GM12878 (cell line): Measurements from ENCODE around the gene ETV4.

Experiments
- STAT3 ChIP-seq: IDR thresholded peaks from 2 replicates; pipeline ENCODE4 v1.6.1; 2011; ENCODE audit warnings: low read depth, low read length, improper control_type of control experiment
- TF ChIP-seq, protein P1 (sequence below), 3 experiments: IDR thresholded peaks in 2 of 3; conservative IDR thresholded peaks in 1 of 3; 2 replicates each; pipeline ENCODE4 v1.5.1; 2011; ENCODE audit warnings: low read depth in 3 of 3, low read length in 3 of 3, mild to moderate bottlenecking in 3 of 3, control low read depth in 2 of 3, moderate library complexity in 2 of 3, inconsistent platforms in 1 of 3, mixed read lengths in 1 of 3; ENCODE audit not compliant: control insufficient read depth in 2 of 3, insufficient read depth in 1 of 3; ENCODE audit errors: extremely low read depth in 1 of 3
- TF ChIP-seq, protein P2 (sequence below): fragments of 450-650 bp; IDR thresholded peaks from 2 replicates; pipeline ENCODE4 v1.6.1; 2016; ENCODE audit warnings: mild to moderate bottlenecking
- TF ChIP-seq, protein P3 (sequence below): IDR thresholded peaks from 2 replicates; pipeline ENCODE4 v1.6.1; 2012; ENCODE audit warnings: mild to moderate bottlenecking, low read depth, low read length

DNA sequence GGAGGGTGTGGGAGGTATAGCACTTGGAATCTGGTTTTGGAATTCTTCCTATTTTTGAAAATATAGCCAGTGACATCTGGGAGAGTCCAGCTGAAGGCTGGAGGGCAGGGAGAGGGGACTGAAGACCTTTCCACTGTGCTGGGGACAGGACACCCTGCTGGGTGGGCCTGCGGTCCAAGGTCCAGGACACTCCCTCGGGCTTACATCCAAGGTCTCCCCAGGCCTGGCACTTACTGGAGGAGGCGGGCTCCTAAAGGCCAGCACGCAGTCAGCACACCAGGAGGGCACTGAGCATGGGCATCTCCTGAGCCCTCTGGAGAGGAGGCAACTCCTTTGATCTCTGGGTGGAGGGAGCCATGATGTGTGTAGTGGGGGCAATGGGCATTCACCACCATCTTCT is 35.5 kb upstream of the ETV4 start:
- TF ChIP-seq, protein P1, sequence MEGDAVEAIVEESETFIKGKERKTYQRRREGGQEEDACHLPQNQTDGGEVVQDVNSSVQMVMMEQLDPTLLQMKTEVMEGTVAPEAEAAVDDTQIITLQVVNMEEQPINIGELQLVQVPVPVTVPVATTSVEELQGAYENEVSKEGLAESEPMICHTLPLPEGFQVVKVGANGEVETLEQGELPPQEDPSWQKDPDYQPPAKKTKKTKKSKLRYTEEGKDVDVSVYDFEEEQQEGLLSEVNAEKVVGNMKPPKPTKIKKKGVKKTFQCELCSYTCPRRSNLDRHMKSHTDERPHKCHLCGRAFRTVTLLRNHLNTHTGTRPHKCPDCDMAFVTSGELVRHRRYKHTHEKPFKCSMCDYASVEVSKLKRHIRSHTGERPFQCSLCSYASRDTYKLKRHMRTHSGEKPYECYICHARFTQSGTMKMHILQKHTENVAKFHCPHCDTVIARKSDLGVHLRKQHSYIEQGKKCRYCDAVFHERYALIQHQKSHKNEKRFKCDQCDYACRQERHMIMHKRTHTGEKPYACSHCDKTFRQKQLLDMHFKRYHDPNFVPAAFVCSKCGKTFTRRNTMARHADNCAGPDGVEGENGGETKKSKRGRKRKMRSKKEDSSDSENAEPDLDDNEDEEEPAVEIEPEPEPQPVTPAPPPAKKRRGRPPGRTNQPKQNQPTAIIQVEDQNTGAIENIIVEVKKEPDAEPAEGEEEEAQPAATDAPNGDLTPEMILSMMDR (IDR thresholded peaks at IDR 0.05 in 2 of 3, conservative IDR thresholded peaks at IDR 0.05 in 1 of 3; ENCODE audit: control insufficient read depth in 2 of 3, extremely low read depth in 1 of 3, insufficient read depth in 1 of 3, low read depth in 3 of 3, low read length in 3 of 3), result no peak
- TF ChIP-seq STAT3, result no peak
- TF ChIP-seq, protein P2, sequence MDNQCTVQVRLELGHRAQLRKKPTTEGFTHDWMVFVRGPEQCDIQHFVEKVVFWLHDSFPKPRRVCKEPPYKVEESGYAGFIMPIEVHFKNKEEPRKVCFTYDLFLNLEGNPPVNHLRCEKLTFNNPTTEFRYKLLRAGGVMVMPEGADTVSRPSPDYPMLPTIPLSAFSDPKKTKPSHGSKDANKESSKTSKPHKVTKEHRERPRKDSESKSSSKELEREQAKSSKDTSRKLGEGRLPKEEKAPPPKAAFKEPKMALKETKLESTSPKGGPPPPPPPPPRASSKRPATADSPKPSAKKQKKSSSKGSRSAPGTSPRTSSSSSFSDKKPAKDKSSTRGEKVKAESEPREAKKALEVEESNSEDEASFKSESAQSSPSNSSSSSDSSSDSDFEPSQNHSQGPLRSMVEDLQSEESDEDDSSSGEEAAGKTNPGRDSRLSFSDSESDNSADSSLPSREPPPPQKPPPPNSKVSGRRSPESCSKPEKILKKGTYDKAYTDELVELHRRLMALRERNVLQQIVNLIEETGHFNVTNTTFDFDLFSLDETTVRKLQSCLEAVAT, result no peak
- TF ChIP-seq, protein P3, sequence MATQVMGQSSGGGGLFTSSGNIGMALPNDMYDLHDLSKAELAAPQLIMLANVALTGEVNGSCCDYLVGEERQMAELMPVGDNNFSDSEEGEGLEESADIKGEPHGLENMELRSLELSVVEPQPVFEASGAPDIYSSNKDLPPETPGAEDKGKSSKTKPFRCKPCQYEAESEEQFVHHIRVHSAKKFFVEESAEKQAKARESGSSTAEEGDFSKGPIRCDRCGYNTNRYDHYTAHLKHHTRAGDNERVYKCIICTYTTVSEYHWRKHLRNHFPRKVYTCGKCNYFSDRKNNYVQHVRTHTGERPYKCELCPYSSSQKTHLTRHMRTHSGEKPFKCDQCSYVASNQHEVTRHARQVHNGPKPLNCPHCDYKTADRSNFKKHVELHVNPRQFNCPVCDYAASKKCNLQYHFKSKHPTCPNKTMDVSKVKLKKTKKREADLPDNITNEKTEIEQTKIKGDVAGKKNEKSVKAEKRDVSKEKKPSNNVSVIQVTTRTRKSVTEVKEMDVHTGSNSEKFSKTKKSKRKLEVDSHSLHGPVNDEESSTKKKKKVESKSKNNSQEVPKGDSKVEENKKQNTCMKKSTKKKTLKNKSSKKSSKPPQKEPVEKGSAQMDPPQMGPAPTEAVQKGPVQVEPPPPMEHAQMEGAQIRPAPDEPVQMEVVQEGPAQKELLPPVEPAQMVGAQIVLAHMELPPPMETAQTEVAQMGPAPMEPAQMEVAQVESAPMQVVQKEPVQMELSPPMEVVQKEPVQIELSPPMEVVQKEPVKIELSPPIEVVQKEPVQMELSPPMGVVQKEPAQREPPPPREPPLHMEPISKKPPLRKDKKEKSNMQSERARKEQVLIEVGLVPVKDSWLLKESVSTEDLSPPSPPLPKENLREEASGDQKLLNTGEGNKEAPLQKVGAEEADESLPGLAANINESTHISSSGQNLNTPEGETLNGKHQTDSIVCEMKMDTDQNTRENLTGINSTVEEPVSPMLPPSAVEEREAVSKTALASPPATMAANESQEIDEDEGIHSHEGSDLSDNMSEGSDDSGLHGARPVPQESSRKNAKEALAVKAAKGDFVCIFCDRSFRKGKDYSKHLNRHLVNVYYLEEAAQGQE, result no peak
